Posterior cingulate gyrus (tissue), 11 donors: Measurements from ENCODE around the gene ANXA1.

Experiments
- DNase-seq, 10 donors: peaks; one replicate each; pipeline versions ENCODE4 v3.0.0 to v3.0.0-alpha.2; 2020 to 2021; ENCODE audit warnings: mixed read lengths in 3 of 10
- intact Hi-C: fragments of 100-400 bp; cut with DNase I; formaldehyde crosslinking; loops from one replicate; pipeline ENCODE4 v1.15.1; 2023

The ANXA1 gene

GRCh38 chr9:73200694-73201452 lies 49.2 kb downstream of the ANXA1 start:
- DNase-seq = no peak
- intact Hi-C loops = loop anchor here (2.0 to 10.0 kb wide), 2 partner anchors 1370 to 1544 kb away; no protein-coding TSS in a partner anchor

- intact Hi-C loops = loop anchor here (10.0 kb wide), 1 partner anchor 1542 kb away; no protein-coding TSS in a partner anchor
- DNase-seq = no peak
These were observed 51.3 kb downstream of the ANXA1 start for GRCh38 chr9:73202980-73203379.

GRCh38 chr9:73204936-73205335 lies 53.3 kb downstream of the ANXA1 start:
- intact Hi-C loops = loop anchor here (10.0 kb wide), 1 partner anchor 1540 kb away; no protein-coding TSS in a partner anchor
- DNase-seq = no peak

- intact Hi-C loops = loop anchor here (10.0 kb wide), 1 partner anchor 1538 kb away; no protein-coding TSS in a partner anchor
- no peak for DNase-seq
These were observed 55.2 kb downstream of the ANXA1 start for GRCh38 chr9:73206851-73207250.

- intact Hi-C loops = no loop called here
These were observed 59.4 kb downstream of the ANXA1 start for GRCh38 chr9:73210886-73211666.

GRCh38 chr9:73213300-73213699 lies 61.6 kb downstream of the ANXA1 start:
- intact Hi-C loops = no loop called here

More at GRCh38 chr9:73210886-73211666, 59.4 kb downstream of the ANXA1 start:
- no peak for DNase-seq

GRCh38 chr9:73215249-73215648 lies 63.6 kb downstream of the ANXA1 start:
- intact Hi-C loops = no loop called here
- no peak for DNase-seq

More at GRCh38 chr9:73213300-73213699, 61.6 kb downstream of the ANXA1 start:
- no peak for DNase-seq

- intact Hi-C loops = no loop called here
- DNase-seq = no peak
These were observed 64.4 kb downstream of the ANXA1 start for GRCh38 chr9:73216100-73216499.
